Measurements from ENCODE around the gene RIMS3. TPM values are rescaled to one million over a fixed set of nuclear protein-coding genes. Genes with fewer than 3 reads are reported as not detected.

RIMS3 gene
- total and polyA plus RNA-seq, 2 donors from 2014 or later: 1.6 to 6.2 TPM

GRCh38 chr1:40693425-40693824 lies 27.9 kb upstream of the RIMS3 start:
- no peak for FAIRE-seq
- TF ChIP-seq CTCF (IDR thresholded peaks at IDR 0.05; ENCODE audit: borderline replicate concordance, extremely low read depth, insufficient read depth): no peak
- H3K4me3 ChIP-seq (ENCODE audit: low read length in 3 of 3): no peak overlapping the region
- H3K9ac ChIP-seq (ENCODE audit: low read length in 3 of 3): no peak overlapping the region
- no peaks in the 10 kb centered on the region for H3K36me3 ChIP-seq (ENCODE audit: control insufficient read depth in 2 of 3, insufficient read depth in 3 of 3, low read length in 3 of 3)
- no peak for DNase-seq
- H3K4me1 ChIP-seq (ENCODE audit: control insufficient read depth in 2 of 3, insufficient read depth in 2 of 3, low read depth in 1 of 3, low read length in 3 of 3): peaks cover 5 to 28% (median 8%) of the 10 kb centered on the region in 3 donors
- H3K27me3 ChIP-seq (ENCODE audit: control insufficient read depth, insufficient read depth, low read length): no peaks in the 10 kb centered on the region
- H3K9me3 ChIP-seq (ENCODE audit: control insufficient read depth in 2 of 3, insufficient read depth in 1 of 3, low read length in 3 of 3): no peaks in the 10 kb centered on the region
- intact Hi-C loops (cut with DNase I): no loop called here
- no peak overlapping the region for H3K27ac ChIP-seq (ENCODE audit: low read depth in 2 of 2, low read length in 2 of 2)

GRCh38 chr1:40692429-40692895 lies 27.0 kb upstream of the RIMS3 start:
- TF ChIP-seq CTCF (IDR thresholded peaks at IDR 0.05; ENCODE audit: borderline replicate concordance, extremely low read depth, insufficient read depth): no peak
- H3K36me3 ChIP-seq (ENCODE audit: control insufficient read depth in 2 of 3, insufficient read depth in 3 of 3, low read length in 3 of 3): no peaks in the 10 kb centered on the region
- FAIRE-seq: no peak
- intact Hi-C loops (cut with DNase I): no loop called here
- peak overlapping the region; percentile 80 to 90 (median 85) for H3K4me3 ChIP-seq (ENCODE audit: low read length in 3 of 3)
- H3K9ac ChIP-seq (ENCODE audit: low read length in 3 of 3): peak overlapping the region; percentile 77 to 89 (median 85)
- peak overlapping the region; percentile 99 for H3K27ac ChIP-seq (ENCODE audit: low read depth in 2 of 2, low read length in 2 of 2)
- H3K9me3 ChIP-seq (ENCODE audit: control insufficient read depth in 2 of 3, insufficient read depth in 1 of 3, low read length in 3 of 3): no peaks in the 10 kb centered on the region
- H3K4me1 ChIP-seq (ENCODE audit: control insufficient read depth in 2 of 3, insufficient read depth in 2 of 3, low read depth in 1 of 3, low read length in 3 of 3): peaks cover 5 to 26% (median 8%) of the 10 kb centered on the region in 3 donors
- no peaks in the 10 kb centered on the region for H3K27me3 ChIP-seq (ENCODE audit: control insufficient read depth, insufficient read depth, low read length)
- peak in 1 of 5 donors; percentile 46 for DNase-seq

- no peaks in the 10 kb centered on the region for H3K9me3 ChIP-seq (ENCODE audit: control insufficient read depth in 2 of 3, insufficient read depth in 1 of 3, low read length in 3 of 3)
- H3K27ac ChIP-seq (ENCODE audit: low read depth in 2 of 2, low read length in 2 of 2): peak within 1 kb of the TSS; percentile 99
- FAIRE-seq (peak; percentile 27), DNase-seq (peak; percentile 98 to 100 (median 99))
- H3K9ac ChIP-seq (ENCODE audit: low read length in 3 of 3): peak within 1 kb of the TSS; percentile 88 to 89 (median 88)
- H3K36me3 ChIP-seq (ENCODE audit: control insufficient read depth in 2 of 3, insufficient read depth in 3 of 3, low read length in 3 of 3): no peaks in the 10 kb centered on the region
- TF ChIP-seq CTCF (IDR thresholded peaks at IDR 0.05; ENCODE audit: borderline replicate concordance, extremely low read depth, insufficient read depth): no peak
- peak within 1 kb of the TSS; percentile 85 to 90 (median 88) for H3K4me3 ChIP-seq (ENCODE audit: low read length in 3 of 3)
- H3K27me3 ChIP-seq (ENCODE audit: control insufficient read depth, insufficient read depth, low read length): no peaks in the 10 kb centered on the region
- peaks cover 3 to 21% (median 8%) of the 10 kb centered on the region in 3 donors for H3K4me1 ChIP-seq (ENCODE audit: control insufficient read depth in 2 of 3, insufficient read depth in 2 of 3, low read depth in 1 of 3, low read length in 3 of 3)
- intact Hi-C loops (cut with DNase I): no loop called here
Observed at GRCh38 chr1:40691538-40692428, 26.3 kb upstream of the RIMS3 start, which contains the start of gene NFYC. Gene NFYC, plus strand, starts transcription at chr1:40691704. Its CDS starts 47,140 bp downstream, at chr1:40738844.
